Activated CD4-positive, CD25-positive, alpha-beta regulatory T cell treated with anti-CD3 and anti-CD28 coated beads, Interleukin-2, amount 50 U/mL, for 24 hours (primary cell): ENCODE results near the gene LCN1.

Experiments used
- ATAC-seq, 2 donors: fragments of 150-1000 bp; cut with Tn5 transposase; one replicate each; pipeline ENCODE4 v1.10.0; 2021; ENCODE audit warnings: mild to moderate bottlenecking in 1 of 2, moderate library complexity in 1 of 2

Gene LCN1

GRCh38 chr9:135489188-135489906, 31.9 kb upstream of the LCN1 start:
- no peak for ATAC-seq

- no peak for ATAC-seq
These were observed 30.9 kb upstream of the LCN1 start for GRCh38 chr9:135490166-135490870.

GRCh38 chr9:135490980-135491464, 30.2 kb upstream of the LCN1 start:
- ATAC-seq, result no peak

- no peak for ATAC-seq
These were observed 29.5 kb upstream of the LCN1 start for GRCh38 chr9:135491764-135492163.

GRCh38 chr9:135492886-135493669, 28.2 kb upstream of the LCN1 start:
- no peak for ATAC-seq

- no peak for ATAC-seq
These were observed 26.3 kb upstream of the LCN1 start for GRCh38 chr9:135494791-135495559.

GRCh38 chr9:135498381-135499126, 22.7 kb upstream of the LCN1 start:
- no peak for ATAC-seq

GRCh38 chr9:135499326-135500070, 21.7 kb upstream of the LCN1 start:
- ATAC-seq, result peak; percentile 59 to 60

- peak in 1 of 2 donors; percentile 10 for ATAC-seq
These were observed 21.1 kb upstream of the LCN1 start for GRCh38 chr9:135500071-135500524.

GRCh38 chr9:135500525-135501260, 20.5 kb upstream of the LCN1 start, which contains the start of gene MRPS2:
Gene MRPS2, plus strand, starts transcription at chr9:135500682. Its CDS starts 29 bp downstream, at chr9:135500711.
- ATAC-seq, result peak; percentile 94 to 95

GRCh38 chr9:135501261-135502167, 19.7 kb upstream of the LCN1 start:
- ATAC-seq, result no peak

GRCh38 chr9:135502168-135502872, 18.9 kb upstream of the LCN1 start:
- ATAC-seq, result no peak

- ATAC-seq, result no peak
These were observed 18.3 kb upstream of the LCN1 start for GRCh38 chr9:135502873-135503321.

- ATAC-seq, result no peak
These were observed 17.6 kb upstream of the LCN1 start for GRCh38 chr9:135503371-135504261.

GRCh38 chr9:135504262-135505243, 16.7 kb upstream of the LCN1 start:
- peak in 1 of 2 donors; percentile 17 for ATAC-seq
